ACC112 (cell line): Measurements from ENCODE around the gene STAT2.
"Not testable (repeated sequence)": the region's sequence is repeated elsewhere in the genome, so short reads cannot be mapped to it uniquely, and the experiment has no call there.

Source experiments
- H2AFZ ChIP-seq: fragments of 200-600 bp; sonication (generic); one replicate; pipeline ENCODE4 v1.6.0; 2017; ENCODE audit warnings: antibody characterized with exemption, low read length; ENCODE audit not compliant: unreplicated experiment
- H3K27ac ChIP-seq: fragments of 200-600 bp; sonication (generic); 2 replicates; pipeline ENCODE4 v1.5.1; 2014; ENCODE audit warnings: low read depth, mild to moderate bottlenecking, antibody characterized with exemption, low read length, moderate library complexity
- H3K27me3 ChIP-seq: fragments of 200-600 bp; sonication (generic); 2 replicates; pipeline ENCODE4 v1.6.1; 2014; ENCODE audit warnings: mild to moderate bottlenecking, antibody characterized with exemption, low read length, moderate library complexity, mixed read lengths; ENCODE audit not compliant: insufficient read depth
- H3K36me3 ChIP-seq: fragments of 200-600 bp; sonication (generic); 2 replicates; pipeline ENCODE4 v1.6.1; 2016; ENCODE audit warnings: mild to moderate bottlenecking, antibody characterized with exemption, low read length, moderate library complexity, mixed read lengths; ENCODE audit not compliant: insufficient read depth
- H3K4me1 ChIP-seq: fragments of 200-600 bp; sonication (generic); one replicate; pipeline ENCODE4 v1.6.1; 2016; ENCODE audit warnings: low read length, mixed read lengths; ENCODE audit not compliant: insufficient read depth, unreplicated experiment, control insufficient read depth
- H3K4me3 ChIP-seq: fragments of 200-600 bp; sonication (generic); 2 replicates; pipeline ENCODE4 v1.5.1; 2014; ENCODE audit warnings: mild to moderate bottlenecking, low read depth, low read length
- H3K79me2 ChIP-seq: fragments of 200-600 bp; sonication (generic); one replicate; pipeline ENCODE4 v1.6.0; 2016; ENCODE audit warnings: low read length; ENCODE audit not compliant: control insufficient read depth, unreplicated experiment, insufficient read depth

The STAT2 gene

DNA sequence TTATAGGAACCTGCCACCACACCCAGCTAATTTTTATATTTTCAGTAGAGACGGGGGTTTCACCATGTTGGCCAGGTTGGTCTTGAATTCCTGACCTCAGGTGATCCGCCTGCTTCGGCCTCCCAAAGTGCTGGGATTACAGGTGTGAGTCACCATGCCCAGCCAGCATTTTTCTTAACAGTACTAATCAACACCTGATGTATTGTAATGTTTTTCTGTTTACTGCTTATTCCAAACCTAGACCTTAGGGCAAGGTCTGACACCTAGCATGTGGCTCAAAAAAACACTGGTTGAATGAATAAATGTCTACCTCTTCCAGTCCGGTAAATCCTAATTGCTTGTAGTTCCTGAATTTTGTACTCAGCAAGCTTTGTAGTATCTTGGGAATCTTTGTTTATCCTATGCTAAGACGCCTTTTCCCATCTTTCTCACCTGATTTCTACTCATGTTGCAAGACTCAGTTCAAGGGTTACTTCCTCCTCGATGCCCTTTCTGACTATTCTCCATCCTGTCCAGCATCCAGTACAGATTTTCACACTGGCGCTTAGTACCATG lies 28.9 kb downstream of the STAT2 start:
- Histone ChIP-seq H3K4me3 (no peak overlapping the region), H3K27ac (no peak overlapping the region), H3K79me2 (no peaks in the 10 kb centered on the region), H3K4me1 (peaks cover 8% of the 10 kb centered on the region), H3K36me3 (peaks cover 7% of the 10 kb centered on the region; the same call in 1 of the 2 replicates), H2AFZ (no peak overlapping the region), H3K27me3 (no peaks in the 10 kb centered on the region)

DNA sequence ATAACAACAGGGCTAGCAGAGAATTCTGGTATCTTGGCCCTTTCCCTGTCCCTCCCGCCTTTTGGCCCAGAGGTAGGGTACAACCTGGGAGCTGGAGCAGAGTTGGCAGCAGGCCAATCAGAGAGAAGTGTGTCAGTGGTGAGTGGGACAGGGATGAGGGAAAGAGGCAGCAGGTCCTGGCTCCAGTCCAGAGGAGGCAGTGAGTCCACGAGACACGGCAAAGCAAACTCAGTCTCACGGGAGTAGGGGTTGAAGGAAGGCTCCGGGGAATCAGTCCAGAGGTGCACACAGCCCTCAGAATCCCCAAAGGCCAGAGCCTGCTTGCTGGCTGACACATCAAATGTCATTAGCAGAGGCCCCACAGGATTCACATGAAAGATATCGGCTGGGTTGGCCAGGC lies 33.4 kb downstream of the STAT2 start:
- peaks cover 15% of the 10 kb centered on the region for H3K36me3 ChIP-seq
- no peaks in the 10 kb centered on the region for H3K27me3 ChIP-seq
- H3K27ac ChIP-seq, result no peak overlapping the region
- H3K79me2 ChIP-seq, result no peaks in the 10 kb centered on the region
- no peaks in the 10 kb centered on the region for H3K4me1 ChIP-seq
- H2AFZ ChIP-seq, result no peak overlapping the region
- no peak overlapping the region for H3K4me3 ChIP-seq

DNA sequence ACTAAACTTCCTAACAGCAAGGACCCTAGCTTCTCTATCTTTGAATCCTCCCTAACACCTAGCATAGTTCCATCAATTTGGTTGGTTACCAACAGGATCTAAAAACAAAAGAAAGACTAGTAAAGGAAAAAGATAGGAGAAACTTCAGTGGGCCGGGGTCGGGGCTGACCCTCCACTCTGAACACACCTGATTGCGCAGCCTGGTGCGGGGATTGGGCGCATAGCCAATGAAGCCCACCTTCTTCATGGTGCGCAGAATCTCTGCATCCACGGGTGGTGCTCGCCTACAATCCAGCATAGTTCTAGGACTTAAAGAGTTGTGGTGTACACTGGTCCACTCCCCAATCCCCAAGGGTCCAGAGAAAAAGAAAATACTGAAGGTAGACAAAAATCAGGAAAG lies 33.8 kb downstream of the STAT2 start:
- no peak overlapping the region for H2AFZ ChIP-seq
- no peaks in the 10 kb centered on the region for H3K27me3 ChIP-seq
- H3K79me2 ChIP-seq, result no peaks in the 10 kb centered on the region
- H3K27ac ChIP-seq, result no peak overlapping the region
- peaks cover 15% of the 10 kb centered on the region for H3K36me3 ChIP-seq
- H3K4me3 ChIP-seq, result no peak overlapping the region
- H3K4me1 ChIP-seq, result no peaks in the 10 kb centered on the region

DNA sequence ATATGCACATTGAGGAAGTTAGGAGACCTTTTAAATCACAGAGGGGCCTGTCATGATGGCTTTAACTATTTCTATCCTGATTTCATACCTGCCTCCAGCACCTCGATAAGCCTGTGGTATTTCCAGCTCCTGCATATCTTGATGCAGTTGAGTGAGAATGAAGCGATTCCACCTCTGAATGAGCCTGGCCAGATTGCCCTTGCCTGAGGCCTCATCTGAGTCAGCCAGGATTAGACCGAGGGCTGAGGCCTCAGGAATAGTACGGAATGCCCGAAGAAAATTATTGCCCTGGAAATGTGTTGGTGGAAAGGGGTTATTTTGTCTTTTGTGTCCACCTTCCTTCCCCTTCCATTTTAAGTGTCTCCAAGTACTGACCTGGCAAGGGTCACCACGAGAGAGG lies 35.7 kb downstream of the STAT2 start:
- no peak overlapping the region for H3K27ac ChIP-seq
- H3K4me1 ChIP-seq, result no peaks in the 10 kb centered on the region
- no peak overlapping the region for H3K4me3 ChIP-seq
- H3K36me3 ChIP-seq, result peaks cover 17% of the 10 kb centered on the region
- no peaks in the 10 kb centered on the region for H3K27me3 ChIP-seq
- H2AFZ ChIP-seq, result no peak overlapping the region
- no peaks in the 10 kb centered on the region for H3K79me2 ChIP-seq

DNA sequence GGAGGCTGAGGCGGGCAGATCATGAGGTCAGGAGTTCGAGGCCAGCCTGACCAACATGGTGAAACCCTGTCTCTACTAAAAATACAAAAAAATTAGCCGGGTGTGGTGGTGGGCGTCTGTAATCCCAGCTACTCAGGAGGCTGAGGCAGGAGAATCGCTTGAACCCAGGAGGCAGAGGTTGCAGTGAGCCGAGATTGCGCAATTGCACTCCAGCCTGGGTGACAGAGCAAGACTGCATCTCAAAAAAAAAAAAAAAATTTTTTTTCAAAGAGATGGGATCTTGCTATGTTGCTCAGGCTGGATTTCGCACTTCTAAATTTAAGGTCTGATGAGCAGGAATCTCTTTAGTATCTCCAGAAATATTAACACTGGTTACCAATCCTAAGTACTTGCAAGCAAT lies 38.3 kb downstream of the STAT2 start:
- not testable (repeated sequence) for H3K79me2 ChIP-seq, H3K27ac ChIP-seq, H2AFZ ChIP-seq, H3K4me3 ChIP-seq, H3K27me3 ChIP-seq, H3K4me1 ChIP-seq
- peaks cover 15% of the 10 kb centered on the region for H3K36me3 ChIP-seq

DNA sequence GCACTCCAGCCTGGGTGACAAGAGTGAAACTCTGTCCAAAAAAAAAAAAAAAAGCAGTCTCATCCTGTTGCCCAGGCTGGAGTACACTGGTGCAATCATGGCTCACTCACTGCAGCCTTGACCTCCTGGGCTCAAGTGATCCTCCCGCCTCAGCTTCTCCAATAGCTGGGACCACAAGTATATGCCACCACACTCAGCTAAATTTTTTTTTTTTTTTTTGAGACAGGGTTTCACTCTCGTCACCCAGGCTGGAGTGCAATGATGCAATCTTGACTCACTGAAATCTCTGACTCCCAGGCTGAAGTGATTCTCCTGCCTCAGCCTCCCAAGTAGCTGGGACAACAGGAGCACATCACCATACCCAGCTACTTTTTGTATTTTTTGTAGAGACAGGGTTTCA lies 38.9 kb downstream of the STAT2 start:
- Histone ChIP-seq H3K79me2 (no peaks in the 10 kb centered on the region), H3K27ac (no peak overlapping the region), H3K4me1 (peaks cover 4% of the 10 kb centered on the region), H2AFZ (no peak overlapping the region), H3K4me3 (no peak overlapping the region), H3K27me3 (no peaks in the 10 kb centered on the region), H3K36me3 (peaks cover 12% of the 10 kb centered on the region)

DNA sequence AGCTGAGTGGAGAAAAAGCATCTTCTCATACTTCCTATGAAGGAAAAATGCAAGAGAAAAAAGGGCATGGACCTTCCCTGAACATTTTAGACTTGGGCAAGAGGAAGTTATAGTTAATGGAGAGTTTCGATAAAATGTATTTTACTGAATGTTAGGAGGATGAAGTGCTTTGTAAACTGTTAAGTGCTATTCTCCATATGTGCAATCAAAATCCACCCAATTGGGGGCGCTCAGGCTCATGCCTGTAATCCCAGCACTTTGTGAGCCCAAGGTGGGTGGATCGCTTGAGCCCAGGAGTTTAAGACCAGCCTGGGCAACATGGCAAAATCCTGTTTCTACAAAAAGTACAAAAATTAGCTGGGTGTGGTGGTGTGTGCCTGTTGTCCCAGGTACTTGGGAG lies 42.2 kb downstream of the STAT2 start:
- H3K4me3 ChIP-seq, result no peak overlapping the region
- H3K4me1 ChIP-seq, result peaks cover 9% of the 10 kb centered on the region
- no peak overlapping the region for H2AFZ ChIP-seq
- peaks cover 9% of the 10 kb centered on the region; the same call in 1 of the 2 replicates for H3K36me3 ChIP-seq
- H3K79me2 ChIP-seq, result peaks cover 18% of the 10 kb centered on the region
- no peak overlapping the region for H3K27ac ChIP-seq
- H3K27me3 ChIP-seq, result no peaks in the 10 kb centered on the region

DNA sequence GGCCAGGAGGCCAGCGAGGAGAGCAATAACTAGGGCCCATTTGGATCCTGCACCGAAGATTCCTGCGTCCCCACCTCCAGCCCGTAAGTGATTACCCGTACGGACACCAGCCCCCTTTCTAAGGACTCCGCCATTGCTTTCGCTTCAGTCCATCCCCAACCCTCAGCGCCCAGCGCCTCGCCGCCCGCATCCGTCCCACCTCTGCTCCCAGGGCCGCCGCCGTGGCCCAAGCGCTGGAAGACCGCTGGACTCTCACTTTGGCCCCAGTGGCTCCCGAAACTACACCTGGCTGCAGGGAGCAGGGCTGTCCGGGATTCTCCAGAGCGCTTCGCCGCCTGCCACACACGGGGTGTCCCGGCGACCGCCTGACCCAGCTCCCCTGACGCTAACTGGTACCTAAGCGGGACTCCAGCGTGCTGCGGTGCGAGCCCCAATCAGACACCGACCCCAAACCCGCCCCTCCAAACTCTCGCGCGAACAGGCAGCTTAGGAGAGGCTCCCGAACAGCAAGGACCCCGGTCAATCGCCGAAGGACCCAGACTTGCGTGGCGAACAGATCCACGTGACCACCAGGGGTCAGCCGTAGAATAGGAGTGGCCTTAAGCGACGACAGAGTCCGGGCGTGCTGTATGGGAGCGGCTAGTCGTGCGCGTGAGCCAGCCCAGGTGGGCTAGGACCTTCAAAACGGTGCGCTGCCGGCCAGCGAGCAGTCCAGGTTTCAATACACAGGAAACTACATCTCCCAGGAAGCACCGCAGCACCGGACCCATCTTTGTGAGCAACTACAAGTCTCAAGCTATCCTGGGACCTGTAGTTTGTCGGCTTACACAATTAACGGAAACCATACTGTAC lies 44.1 kb downstream of the STAT2 start, which contains the start of gene CNPY2:
Gene CNPY2 (minus strand): TSS at position 367 of the 852 bp plus-strand sequence. CDS start 771 bp downstream, outside the sequence.
- no peaks in the 10 kb centered on the region for H3K27me3 ChIP-seq
- H3K4me1 ChIP-seq, result peaks cover 9% of the 10 kb centered on the region
- peak within 1 kb of the TSS; percentile 78 for H3K27ac ChIP-seq
- peak within 1 kb of the TSS; percentile 87 for H3K4me3 ChIP-seq
- peak within 1 kb of the TSS; percentile 87 for H2AFZ ChIP-seq
- H3K79me2 ChIP-seq, result peaks cover 18% of the 10 kb centered on the region
- H3K36me3 ChIP-seq, result peaks cover 14% of the 10 kb centered on the region; the same call in 1 of the 2 replicates

DNA sequence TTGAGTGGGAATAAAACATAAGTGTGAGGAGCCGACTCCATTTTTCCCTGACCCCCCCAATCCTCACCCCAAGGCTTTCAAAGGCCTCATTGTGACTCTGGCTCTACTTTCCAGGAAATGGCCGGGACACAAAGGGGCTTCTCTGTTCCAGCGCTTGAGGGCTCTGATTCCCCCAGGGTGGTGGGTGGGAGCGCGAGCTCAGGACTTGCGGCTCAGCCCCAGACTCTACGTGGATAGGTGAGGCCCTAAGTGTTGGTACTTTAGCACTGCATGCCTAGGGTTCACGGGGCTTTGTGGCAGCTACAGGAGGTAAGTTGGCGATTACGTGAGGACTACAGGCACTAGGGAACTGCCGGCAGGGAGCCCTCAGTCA lies 44.7 kb downstream of the STAT2 start:
- Histone ChIP-seq H3K27me3 (no peaks in the 10 kb centered on the region), H3K4me1 (peaks cover 9% of the 10 kb centered on the region), H3K79me2 (peaks cover 18% of the 10 kb centered on the region), H3K27ac (peak overlapping the region; percentile 78; the same call in 1 of the 2 replicates), H2AFZ (peak overlapping the region; percentile 51), H3K36me3 (peaks cover 14% of the 10 kb centered on the region; the same call in 1 of the 2 replicates), H3K4me3 (peak overlapping the region; percentile 87)

DNA sequence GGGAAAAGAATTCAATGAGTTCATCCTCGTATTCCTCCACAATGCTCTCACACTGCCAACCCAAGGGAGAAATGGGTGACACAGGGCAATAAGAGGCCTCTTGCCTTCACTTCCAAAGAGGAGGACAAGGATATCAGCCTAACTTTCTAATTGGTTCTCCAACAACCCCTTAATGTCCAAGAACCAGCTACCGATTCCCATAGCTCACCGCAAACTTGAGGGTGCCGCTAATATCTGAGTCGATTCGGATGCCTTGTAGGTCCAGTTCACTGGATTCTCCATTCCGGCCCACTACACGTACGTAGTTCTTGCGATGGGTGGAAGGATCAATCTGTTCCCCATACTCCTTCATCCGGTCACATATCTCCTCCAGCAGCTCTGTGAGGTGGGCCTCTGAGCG lies 48.9 kb downstream of the STAT2 start:
- H3K4me3 ChIP-seq, result no peak overlapping the region
- H3K27ac ChIP-seq, result no peak overlapping the region
- H3K4me1 ChIP-seq, result peaks cover 5% of the 10 kb centered on the region
- H2AFZ ChIP-seq, result no peak overlapping the region
- H3K36me3 ChIP-seq, result peaks cover 23% of the 10 kb centered on the region; the same call in 1 of the 2 replicates
- peaks cover 18% of the 10 kb centered on the region for H3K79me2 ChIP-seq
- no peaks in the 10 kb centered on the region for H3K27me3 ChIP-seq

DNA sequence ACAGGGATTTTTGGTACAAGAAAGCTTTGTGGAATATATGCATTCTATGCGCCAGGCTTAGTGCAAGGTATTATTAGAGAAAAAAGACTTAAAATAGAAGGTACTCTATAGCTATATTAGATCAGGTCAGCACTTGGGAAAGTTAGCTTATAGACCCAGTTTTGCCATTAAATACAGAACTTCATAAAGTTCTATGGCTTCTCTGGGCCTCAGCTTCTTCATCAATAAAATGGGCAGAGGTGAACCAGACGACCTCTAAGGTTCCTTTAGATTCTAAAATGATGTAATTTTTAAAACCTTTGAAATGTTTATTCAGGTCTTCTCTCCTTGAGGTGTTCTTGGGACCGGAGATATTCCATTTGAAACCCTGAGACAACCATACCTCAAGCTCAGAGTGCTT lies 51.2 kb downstream of the STAT2 start:
- peaks cover 17% of the 10 kb centered on the region; the same call in 1 of the 2 replicates for H3K36me3 ChIP-seq
- no peak overlapping the region for H3K27ac ChIP-seq
- no peaks in the 10 kb centered on the region for H3K4me1 ChIP-seq
- H3K79me2 ChIP-seq, result no peaks in the 10 kb centered on the region
- no peaks in the 10 kb centered on the region for H3K27me3 ChIP-seq
- H2AFZ ChIP-seq, result no peak overlapping the region
- no peak overlapping the region for H3K4me3 ChIP-seq
